Activated CD4-positive, alpha-beta T cell treated with anti-CD3 and anti-CD28 coated beads for 24 hours (primary cell): ENCODE measurements around the gene ABTB2.

Experiments used
- DNase-seq, 2 donors: peaks; one replicate each; pipeline ENCODE4 v3.0.0-alpha.2; 2020; ENCODE audit warnings: low read depth in 2 of 2

The ABTB2 gene

GRCh38 chr11:34105079-34105956, 252.5 kb downstream of the ABTB2 start, which contains the start of gene NAT10:
Gene NAT10 (plus strand): TSS chr11:34105629. CDS start chr11:34108226, 2,597 bp downstream.
- peak; percentile 93 for DNase-seq

DNA sequence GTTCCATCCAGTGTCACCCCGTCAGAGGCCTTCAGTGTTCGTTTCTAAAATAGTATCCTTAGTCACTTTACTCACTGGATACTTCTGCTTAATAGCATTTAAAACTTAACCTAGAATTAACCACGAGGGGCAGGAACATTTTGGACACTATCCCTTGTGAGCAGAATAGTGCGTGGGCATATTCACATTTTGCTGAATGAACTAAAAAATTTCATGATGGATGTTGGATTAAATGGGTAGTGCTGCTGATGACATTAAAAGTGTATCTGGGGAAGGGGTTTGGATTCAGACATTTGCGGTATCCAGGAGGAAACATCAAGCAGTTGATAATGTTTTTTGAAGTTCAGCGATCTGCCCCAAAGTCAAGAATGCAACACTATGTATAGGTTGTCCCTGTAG, 253.1 kb downstream of the ABTB2 start:
- no peak for DNase-seq
